HEK293 (cell line): ENCODE measurements around the gene CC2D2B.

ENCODE experiments used
- CTCF ChIA-PET: fragments of 350-600 bp; formaldehyde crosslinking; extraction: SDS; loops from one replicate; lab custom pipeline; 2021; ENCODE audit warnings: antibody characterized with exemption; lab: Yijun Ruan, JAX
- POLR2A ChIA-PET: fragments of 300-600 bp; formaldehyde crosslinking; extraction: SDS; loops from one replicate; lab custom pipeline; 2020; ENCODE audit warnings: antibody characterized with exemption, inconsistent platforms; lab: Yijun Ruan, JAX
- H3K27ac ChIP-seq: fragments of 200-500 bp; sonication (Bioruptor generic); 2 replicates; pipeline ENCODE4 v1.5.1; 2014; ENCODE audit warnings: low read depth, low read length, control low read depth, inconsistent platforms; ENCODE audit errors: extremely low read depth
- H3K36me3 ChIP-seq, 2 experiments: fragments of 200-500 bp in 1 of 2; sonication (Bioruptor generic) in 1 of 2; 1 replicate in 1 of 2; 2 replicates in 1 of 2; pipeline ENCODE4 v1.5.1; 2014 to 2017; ENCODE audit warnings: inconsistent platforms in 2 of 2, low read length in 2 of 2; ENCODE audit not compliant: control insufficient read depth in 2 of 2, insufficient read depth in 1 of 2
- H3K4me1 ChIP-seq: fragments of 200-500 bp; sonication (Bioruptor generic); 2 replicates; pipeline ENCODE4 v1.5.1; 2014; ENCODE audit warnings: mild to moderate bottlenecking, low read length, inconsistent platforms; ENCODE audit not compliant: control insufficient read depth, insufficient read depth
- H3K4me3 ChIP-seq: 2 replicates; pipeline ENCODE4 v1.5.1; 2011; ENCODE audit warnings: low read depth, mild to moderate bottlenecking, control low read depth, low read length, moderate library complexity
- H3K9me3 ChIP-seq: fragments of 200-500 bp; sonication (Bioruptor generic); 2 replicates; pipeline ENCODE4 v1.5.1; 2014; ENCODE audit warnings: low read depth, low read length, inconsistent platforms; ENCODE audit not compliant: control insufficient read depth, insufficient read depth
- IKZF3 ChIP-seq: fragments of 450-650 bp; IDR thresholded peaks from 2 replicates; pipeline ENCODE4 v1.5.0; 2018; ENCODE audit warnings: missing biosample characterization, mild to moderate bottlenecking, missing genetic modification characterization, moderate library complexity
- PATZ1 ChIP-seq: fragments of 450-650 bp; formaldehyde crosslinking; IDR thresholded peaks from 2 replicates; pipeline ENCODE4 v1.5.1; 2016; ENCODE audit warnings: missing biosample characterization, missing genetic modification characterization
- TCF7L2 ChIP-seq: IDR thresholded peaks from 2 replicates; pipeline ENCODE4 v1.6.1; 2011; ENCODE audit warnings: low read depth, mild to moderate bottlenecking, inconsistent platforms, low read length, moderate library complexity, borderline replicate concordance
- ZFP69B ChIP-seq: fragments of 450-650 bp; formaldehyde crosslinking; IDR thresholded peaks from 2 replicates; pipeline ENCODE4 v1.5.1; 2016; ENCODE audit warnings: missing biosample characterization, missing genetic modification characterization
- ZNF138 ChIP-seq: fragments of 450-650 bp; formaldehyde crosslinking; IDR thresholded peaks from 2 replicates; pipeline ENCODE4 v1.5.1; 2016; ENCODE audit warnings: missing biosample characterization, missing genetic modification characterization, borderline replicate concordance
- ZNF155 ChIP-seq: fragments of 450-650 bp; formaldehyde crosslinking; IDR thresholded peaks from 2 replicates; pipeline ENCODE4 v1.5.1; 2016; ENCODE audit warnings: missing biosample characterization, missing genetic modification characterization
- ZNF16 ChIP-seq: fragments of 450-650 bp; formaldehyde crosslinking; IDR thresholded peaks from 2 replicates; pipeline ENCODE4 v1.5.1; 2016; ENCODE audit warnings: low read depth, missing biosample characterization, missing genetic modification characterization
- ZNF169 ChIP-seq: fragments of 450-650 bp; formaldehyde crosslinking; IDR thresholded peaks from 2 replicates; pipeline ENCODE4 v1.5.1; 2016; ENCODE audit warnings: missing biosample characterization, missing genetic modification characterization
- ZNF18 ChIP-seq: fragments of 450-650 bp; formaldehyde crosslinking; IDR thresholded peaks from 2 replicates; pipeline ENCODE4 v1.5.1; 2016; ENCODE audit warnings: missing biosample characterization, missing genetic modification characterization
- ZNF19 ChIP-seq: fragments of 450-650 bp; formaldehyde crosslinking; IDR thresholded peaks from 2 replicates; pipeline ENCODE4; 2016; ENCODE audit warnings: missing biosample characterization, missing genetic modification characterization, low read depth
- ZNF280C ChIP-seq: fragments of 450-650 bp; formaldehyde crosslinking; IDR thresholded peaks from 2 replicates; pipeline ENCODE4 v1.5.1; 2016; ENCODE audit warnings: missing biosample characterization, missing genetic modification characterization
- ZNF292 ChIP-seq: fragments of 450-650 bp; formaldehyde crosslinking; IDR thresholded peaks from 2 replicates; pipeline ENCODE4 v1.5.1; 2016; ENCODE audit warnings: low read depth, missing biosample characterization, missing genetic modification characterization, borderline replicate concordance
- ZNF37A ChIP-seq: fragments of 450-650 bp; IDR thresholded peaks from 2 replicates; pipeline ENCODE4 v1.5.1; 2018; ENCODE audit warnings: missing biosample characterization, missing genetic modification characterization
- ZNF423 ChIP-seq: fragments of 450-650 bp; formaldehyde crosslinking; IDR thresholded peaks from 2 replicates; pipeline ENCODE4 v1.5.1; 2016; ENCODE audit warnings: missing biosample characterization, missing genetic modification characterization
- ZNF433 ChIP-seq: fragments of 450-650 bp; formaldehyde crosslinking; IDR thresholded peaks from 2 replicates; pipeline ENCODE4 v1.5.1; 2016; ENCODE audit warnings: missing biosample characterization, missing genetic modification characterization, low read depth
- ZNF501 ChIP-seq: fragments of 450-650 bp; formaldehyde crosslinking; IDR thresholded peaks from 2 replicates; pipeline ENCODE4 v1.5.1; 2016; ENCODE audit warnings: missing biosample characterization, missing genetic modification characterization
- ZNF544 ChIP-seq: fragments of 450-650 bp; formaldehyde crosslinking; IDR thresholded peaks from 2 replicates; pipeline ENCODE4 v1.5.0; 2017; ENCODE audit warnings: missing biosample characterization, missing genetic modification characterization
- ZNF558 ChIP-seq: fragments of 450-650 bp; formaldehyde crosslinking; IDR thresholded peaks from 2 replicates; pipeline ENCODE4 v1.5.1; 2016; ENCODE audit warnings: missing biosample characterization, missing genetic modification characterization
- ZNF571 ChIP-seq: fragments of 450-650 bp; formaldehyde crosslinking; IDR thresholded peaks from 2 replicates; pipeline ENCODE4 v1.5.0; 2017; ENCODE audit warnings: missing biosample characterization, missing genetic modification characterization
- ZNF768 ChIP-seq: fragments of 450-650 bp; formaldehyde crosslinking; IDR thresholded peaks from 2 replicates; pipeline ENCODE4 v1.5.1; 2018; ENCODE audit warnings: missing biosample characterization, mild to moderate bottlenecking, missing genetic modification characterization
- ZNF792 ChIP-seq: fragments of 450-650 bp; formaldehyde crosslinking; IDR thresholded peaks from 2 replicates; pipeline ENCODE4 v1.5.1; 2016; ENCODE audit warnings: missing biosample characterization, missing genetic modification characterization
- ZNF830 ChIP-seq: fragments of 450-650 bp; IDR thresholded peaks from 2 replicates; pipeline ENCODE4 v1.5.0; 2018; ENCODE audit warnings: missing biosample characterization, missing genetic modification characterization, low read depth, mild to moderate bottlenecking, moderate library complexity
- ZSCAN18 ChIP-seq: fragments of 450-650 bp; formaldehyde crosslinking; IDR thresholded peaks from 2 replicates; pipeline ENCODE4 v1.5.1; 2016; ENCODE audit warnings: missing biosample characterization, missing genetic modification characterization
- ZXDB ChIP-seq: fragments of 450-650 bp; formaldehyde crosslinking; IDR thresholded peaks from 2 replicates; pipeline ENCODE4 v1.5.1; 2016; ENCODE audit warnings: missing biosample characterization, missing genetic modification characterization

Gene CC2D2B

GRCh38 chr10:96077156-96077555 is 169.4 kb downstream of the CC2D2B start:
- H3K4me1 ChIP-seq = peaks cover 3% of the 10 kb centered on the region
- no peak overlapping the region for H3K27ac ChIP-seq
- H3K9me3 ChIP-seq = no peaks in the 10 kb centered on the region
- ChIA-PET POLR2A (interaction anchor here (0.6 to 1.8 kb wide), 2 partner anchors 53 to 118 kb away, joined by 6 read pairs; partner anchors contain the start of gene ZNF518A), CTCF (interaction anchor here (2.3 kb wide), 1 partner anchor 60 kb away, joined by 9 read pairs; no protein-coding TSS in a partner anchor)
- TF ChIP-seq ZNF292 (tag by site-specific recombination) (no peak), ZNF18 (tag by site-specific recombination) (no peak), ZNF792 (no peak), ZNF37A (tag by site-specific recombination) (no peak), ZNF768 (tag by site-specific recombination) (no peak), ZNF16 (no peak), ZNF501 (tag by site-specific recombination) (no peak), ZFP69B (tag by site-specific recombination) (no peak)
- no peak overlapping the region for H3K4me3 ChIP-seq
- peaks cover 0 to 3% of the 10 kb centered on the region in 2 experiments; a peak in 2 of 3 replicates for H3K36me3 ChIP-seq

- no peaks in the 10 kb centered on the region for H3K4me1 ChIP-seq
- TF ChIP-seq ZNF544 (tag by site-specific recombination) = no peak
- no peak for TF ChIP-seq ZNF280C (tag by site-specific recombination)
- no peak for TF ChIP-seq TCF7L2
- TF ChIP-seq ZNF19 (tag by site-specific recombination) = no peak
- TF ChIP-seq ZXDB (tag by site-specific recombination) = no peak
- TF ChIP-seq ZSCAN18 (tag by site-specific recombination) = no peak
- no peak for TF ChIP-seq ZNF558 (tag by site-specific recombination)
- TF ChIP-seq ZNF169 = no peak
- no peak for TF ChIP-seq ZNF138 (tag by site-specific recombination)
- no peak for TF ChIP-seq IKZF3 (tag by site-specific recombination)
- TF ChIP-seq PATZ1 (tag by site-specific recombination) = no peak
- TF ChIP-seq ZNF830 (tag by site-specific recombination) = no peak
- TF ChIP-seq ZNF423 = no peak
- no peak for TF ChIP-seq ZNF18 (tag by site-specific recombination)
- no peak for TF ChIP-seq ZNF433 (tag by site-specific recombination)
- no peak for TF ChIP-seq ZNF155 (tag by site-specific recombination)
- TF ChIP-seq ZNF571 (tag by site-specific recombination) = no peak
- TF ChIP-seq ZNF792 = no peak
- TF ChIP-seq, all 188 proteins: peak for 0
- Histone ChIP-seq H3K9me3 (no peaks in the 10 kb centered on the region), H3K27ac (no peak overlapping the region), H3K36me3 (peaks cover 0 to 12% of the 10 kb centered on the region in 2 experiments; a peak in 2 of 3 replicates), H3K4me3 (no peak overlapping the region)
- ChIA-PET CTCF (interaction anchor here (0.6 to 1.4 kb wide), 2 partner anchors 35 to 252 kb away, joined by 4 to 5 read pairs; no protein-coding TSS in a partner anchor), POLR2A (no interaction called here)
These were observed 174.4 kb downstream of the CC2D2B start for GRCh38 chr10:96082153-96082552.
